Measurements from ENCODE around the gene ST14.

The ST14 gene

GRCh38 chr11:130133716-130134115, 25.9 kb upstream of the ST14 start:
- no peak for DNase-seq (ENCODE audit: low read depth in 1 of 2, low spot score in 1 of 2)

GRCh38 chr11:130136107-130136506, 23.5 kb upstream of the ST14 start:
- DNase-seq (ENCODE audit: low read depth in 1 of 2, low spot score in 1 of 2): no peak

GRCh38 chr11:130137999-130138398, 21.6 kb upstream of the ST14 start:
- DNase-seq (ENCODE audit: low read depth in 1 of 2, low spot score in 1 of 2): no peak

GRCh38 chr11:130139401-130139800, 20.2 kb upstream of the ST14 start:
- no peak for DNase-seq (ENCODE audit: low read depth in 1 of 2, low spot score in 1 of 2)

- DNase-seq (ENCODE audit: low read depth in 1 of 2, low spot score in 1 of 2): no peak
These were observed 17.8 kb upstream of the ST14 start for GRCh38 chr11:130141561-130142341.

- DNase-seq (ENCODE audit: low read depth in 1 of 2, low spot score in 1 of 2): no peak
These were observed 15.4 kb upstream of the ST14 start for GRCh38 chr11:130144141-130144540.

- DNase-seq (ENCODE audit: low read depth in 1 of 2, low spot score in 1 of 2): no peak
These were observed 14.7 kb upstream of the ST14 start for GRCh38 chr11:130144861-130145281.

GRCh38 chr11:130145311-130145812, 14.2 kb upstream of the ST14 start:
- DNase-seq (ENCODE audit: low read depth in 1 of 2, low spot score in 1 of 2): no peak

- DNase-seq (ENCODE audit: low read depth in 1 of 2, low spot score in 1 of 2): no peak
These were observed 13.4 kb upstream of the ST14 start for GRCh38 chr11:130145975-130146776.

GRCh38 chr11:130146796-130147195, 12.8 kb upstream of the ST14 start:
- DNase-seq (ENCODE audit: low read depth in 1 of 2, low spot score in 1 of 2): no peak

- no peak for DNase-seq (ENCODE audit: low read depth in 1 of 2, low spot score in 1 of 2)
These were observed 10.7 kb upstream of the ST14 start for GRCh38 chr11:130148796-130149326.

- no peak for DNase-seq (ENCODE audit: low read depth in 1 of 2, low spot score in 1 of 2)
These were observed 8.8 kb upstream of the ST14 start for GRCh38 chr11:130150790-130151189.

GRCh38 chr11:130151196-130151595, 8.4 kb upstream of the ST14 start:
- DNase-seq (ENCODE audit: low read depth in 1 of 2, low spot score in 1 of 2): no peak

GRCh38 chr11:130156108-130157022, 3.2 kb upstream of the ST14 start:
- DNase-seq (ENCODE audit: low read depth in 1 of 2, low spot score in 1 of 2): no peak

GRCh38 chr11:130157101-130157500, 2.5 kb upstream of the ST14 start:
- no peak for DNase-seq (ENCODE audit: low read depth in 1 of 2, low spot score in 1 of 2)

GRCh38 chr11:130157840-130158239, 1.7 kb upstream of the ST14 start:
- no peak for DNase-seq (ENCODE audit: low read depth in 1 of 2, low spot score in 1 of 2)

- no peak for DNase-seq (ENCODE audit: low read depth in 1 of 2, low spot score in 1 of 2)
These were observed 443 bp upstream of the ST14 start for GRCh38 chr11:130159139-130159538.

- no peak for DNase-seq (ENCODE audit: low read depth in 1 of 2, low spot score in 1 of 2)
These were observed 1.0 kb downstream of the ST14 start for GRCh38 chr11:130160498-130161155.

GRCh38 chr11:130161441-130162145, 2.0 kb downstream of the ST14 start:
- no peak for DNase-seq (ENCODE audit: low read depth in 1 of 2, low spot score in 1 of 2)

GRCh38 chr11:130162733-130163132, 3.2 kb downstream of the ST14 start:
- no peak for DNase-seq (ENCODE audit: low read depth in 1 of 2, low spot score in 1 of 2)
